ENCODE measurements around the gene ELAVL1.

- no peak for TF ChIP-seq CTCF (IDR thresholded peaks at IDR 0.05)
- TF ChIP-seq POLR2A (IDR thresholded peaks at IDR 0.05), result no peak
Measured at GRCh38 chr19:7940841-7941240, 64.6 kb downstream of the ELAVL1 start.
